Loucy (cell line): ENCODE results near the gene FAM229A.

Experiments used
- CTCF ChIP-seq: fragments of 200-600 bp; sonication (generic); conservative IDR thresholded peaks from 2 replicates; pipeline ENCODE4 v1.5.1; 2014; ENCODE audit warnings: mild to moderate bottlenecking, antibody characterized with exemption, low read length
- EZH2phosphoT487 ChIP-seq: fragments of 200-600 bp; IDR thresholded peaks from 2 replicates; pipeline ENCODE4 v1.6.1; 2018; ENCODE audit warnings: antibody characterized with exemption, mild to moderate bottlenecking, moderate library complexity, borderline replicate concordance

- TF ChIP-seq CTCF (no peak), EZH2phosphoT487 (no peak)
Observed at GRCh38 chr1:32336591-32336932, 25.7 kb downstream of the FAM229A start.
